Measurements from ENCODE around the gene ABCF3. TPM values are rescaled to one million over a fixed set of nuclear protein-coding genes. Genes with fewer than 3 reads are reported as not detected.

ABCF3 gene
- total and polyA plus RNA-seq, 2 donors (not counting 3 experiments of a cell fraction or from before 2014, with no cell fraction given), result 68.8 to 73.4 TPM

GRCh38 chr3:184180165-184180564 is 5.8 kb upstream of the ABCF3 start:
- no peaks in the 10 kb centered on the region for H3K9me1 ChIP-seq (replicated peaks; ENCODE audit: control insufficient read depth, extremely low read depth, insufficient read depth, low read length)
- H3K36me3 ChIP-seq (ENCODE audit: control insufficient read depth in 2 of 2, extremely low read depth in 1 of 2, insufficient read depth in 2 of 2, low read length in 2 of 2), result peaks cover 42 to 57% of the 10 kb centered on the region in 2 experiments
- H2AFZ ChIP-seq (ENCODE audit: low read depth, low read length), result no peak overlapping the region
- no peak overlapping the region for H3K9ac ChIP-seq (replicated peaks; ENCODE audit: extremely low read depth, insufficient read depth, low read length)
- H3K4me1 ChIP-seq (ENCODE audit: control insufficient read depth, extremely low read depth, insufficient read depth, low read length), result peaks cover 30% of the 10 kb centered on the region
- ChIA-PET CTCF (interaction anchor here (2.1 kb wide), 1 partner anchor 47 kb away, joined by 7 read pairs; no protein-coding TSS in a partner anchor), POLR2A (no interaction called here)
- peaks cover 37% of the 10 kb centered on the region for H3K79me2 ChIP-seq (ENCODE audit: control insufficient read depth, insufficient read depth, low read length)
- peak; percentile 37 for DNase-seq (ENCODE audit: low read depth, low spot score)
- intact Hi-C loops (cut with micrococcal nuclease) (no loop called here), dilution Hi-C loops (cut with MboI; ENCODE audit: extremely low pct_ligation_motif_present, low sequenced_read_pairs) (no loop called here)
- peak; percentile 57 for TF ChIP-seq FOS (IDR thresholded peaks at IDR 0.05; ENCODE audit: borderline replicate concordance, insufficient read depth, low read length)
- TF ChIP-seq, protein P1, sequence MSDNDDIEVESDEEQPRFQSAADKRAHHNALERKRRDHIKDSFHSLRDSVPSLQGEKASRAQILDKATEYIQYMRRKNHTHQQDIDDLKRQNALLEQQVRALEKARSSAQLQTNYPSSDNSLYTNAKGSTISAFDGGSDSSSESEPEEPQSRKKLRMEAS (IDR thresholded peaks at IDR 0.05; ENCODE audit: insufficient read depth, insufficient read length), result no peak
- FAIRE-seq, result peak; percentile 92
- no peaks in the 10 kb centered on the region for H3K27me3 ChIP-seq (ENCODE audit: control insufficient read depth in 2 of 2, insufficient read depth in 2 of 2, low read length in 2 of 2)
- no TSS peak for BruUV-seq (replicated peaks)
- H3K27ac ChIP-seq (ENCODE audit: insufficient read depth, low read depth, low read length), result no peak overlapping the region
- H4K20me1 ChIP-seq (replicated peaks; ENCODE audit: control insufficient read depth, extremely low read depth, insufficient read depth, low read length), result no peaks in the 10 kb centered on the region
- H3K4me3 ChIP-seq (replicated peaks in 1 of 3; ENCODE audit: insufficient read depth in 1 of 3, low read depth in 1 of 3, low read length in 3 of 3), result no peak overlapping the region
- H3K9me3 ChIP-seq (replicated peaks; ENCODE audit: control insufficient read depth, insufficient read depth, low read length), result no peaks in the 10 kb centered on the region
- H3K4me2 ChIP-seq (ENCODE audit: insufficient read depth, low read length), result no peak overlapping the region

- Histone ChIP-seq H3K27ac (ENCODE audit: insufficient read depth, low read depth, low read length) (no peak overlapping the region), H3K79me2 (ENCODE audit: control insufficient read depth, insufficient read depth, low read length) (peaks cover 31% of the 10 kb centered on the region), H3K9ac (replicated peaks; ENCODE audit: extremely low read depth, insufficient read depth, low read length) (no peak overlapping the region), H4K20me1 (replicated peaks; ENCODE audit: control insufficient read depth, extremely low read depth, insufficient read depth, low read length) (no peaks in the 10 kb centered on the region), H3K4me3 (replicated peaks in 1 of 3; ENCODE audit: insufficient read depth in 1 of 3, low read depth in 1 of 3, low read length in 3 of 3) (no peak overlapping the region), H2AFZ (ENCODE audit: low read depth, low read length) (no peak overlapping the region), H3K4me1 (ENCODE audit: control insufficient read depth, extremely low read depth, insufficient read depth, low read length) (peaks cover 25% of the 10 kb centered on the region), H3K9me3 (replicated peaks; ENCODE audit: control insufficient read depth, insufficient read depth, low read length) (no peaks in the 10 kb centered on the region), H3K36me3 (ENCODE audit: control insufficient read depth in 2 of 2, extremely low read depth in 1 of 2, insufficient read depth in 2 of 2, low read length in 2 of 2) (peaks cover 42 to 57% of the 10 kb centered on the region in 2 experiments), H3K9me1 (replicated peaks; ENCODE audit: control insufficient read depth, extremely low read depth, insufficient read depth, low read length) (no peaks in the 10 kb centered on the region), H3K4me2 (ENCODE audit: insufficient read depth, low read length) (no peak overlapping the region), H3K27me3 (ENCODE audit: control insufficient read depth in 2 of 2, insufficient read depth in 2 of 2, low read length in 2 of 2) (no peaks in the 10 kb centered on the region)
- DNase-seq (ENCODE audit: low read depth, low spot score) (no peak), FAIRE-seq (no peak)
- TF ChIP-seq JUN (IDR thresholded peaks at IDR 0.05; ENCODE audit: borderline replicate concordance, insufficient read depth, insufficient read length, low read depth) (no peak), CTCF (IDR thresholded peaks at IDR 0.05; ENCODE audit: extremely low read depth in 1 of 2, insufficient read depth in 1 of 2, low read depth in 1 of 2, low read length in 2 of 2) (no peak)
- ChIA-PET CTCF (interaction anchor here (1.4 to 1.5 kb wide), 2 partner anchors 46 to 263 kb away, joined by 3 read pairs; no protein-coding TSS in a partner anchor), POLR2A (no interaction called here)
- BruUV-seq (replicated peaks), result TSS peak; percentile 0
- dilution Hi-C loops (cut with MboI; ENCODE audit: extremely low pct_ligation_motif_present, low sequenced_read_pairs) (no loop called here), intact Hi-C loops (cut with micrococcal nuclease) (no loop called here)
Observed at GRCh38 chr3:184181596-184181995, 4.4 kb upstream of the ABCF3 start.
